Upper lobe of left lung (tissue), 6 donors: Measurements from ENCODE around the gene IFNA13. TPM values are rescaled to one million over a fixed set of nuclear protein-coding genes. Genes with fewer than 3 reads are reported as not detected.

Experiments used
- ATAC-seq, 2 donors: fragments of 200-7000 bp; cut with Tn5 transposase; one replicate each; pipeline ENCODE4 v1.9.1; 2022; ENCODE audit warnings: mild to moderate bottlenecking in 2 of 2, moderate library complexity in 2 of 2; ENCODE audit not compliant: low FRiP score in 2 of 2
- DNase-seq, 2 donors: peaks; one replicate each; pipeline ENCODE4 v3.0.0-alpha.2; 2019 to 2020
- H3K27ac ChIP-seq, 4 donors: fragments of 200-600 bp; sonication (generic); one replicate each; pipeline ENCODE4 v1.5.1; 2016 to 2019
- H3K27me3 ChIP-seq, 4 donors: fragments of 200-600 bp; sonication (generic); one replicate each; pipeline ENCODE4 v1.5.1; 2017 to 2019
- H3K36me3 ChIP-seq, 4 donors: fragments of 200-600 bp; sonication (generic); one replicate each; pipeline ENCODE4 v1.5.1; 2016 to 2019
- H3K4me1 ChIP-seq, 4 donors: fragments of 200-600 bp; sonication (generic); one replicate each; pipeline ENCODE4 v1.5.1; 2018 to 2019
- H3K4me3 ChIP-seq, 4 donors: fragments of 200-600 bp; sonication (generic); one replicate each; pipeline ENCODE4 v1.5.1; 2017 to 2019; ENCODE audit warnings: mild to moderate bottlenecking in 2 of 4, moderate library complexity in 1 of 4
- H3K9me3 ChIP-seq, 4 donors: fragments of 200-600 bp; sonication (generic); one replicate each; pipeline ENCODE4 v1.5.1; 2018 to 2019
- CTCF ChIP-seq, 6 experiments: fragments of 450-650 bp in 4 of 6; fragments of 200-600 bp in 2 of 6; sonication (generic) in 2 of 6; IDR thresholded peaks; one replicate each; pipeline ENCODE4 v1.5.1; 2016 to 2019; ENCODE audit warnings: antibody characterized with exemption in 6 of 6
- POLR2AphosphoS5 ChIP-seq, 2 donors: sonication (generic); formaldehyde crosslinking; IDR thresholded peaks; one replicate each; pipeline ENCODE4 v1.5.1; 2017; ENCODE audit warnings: antibody characterized with exemption in 2 of 2
- WGBS, 2 donors: methylation state at CpG; one replicate each; pipeline ENCODE4 v1.1.5; 2017 to 2018; 5-methylcytosine and 5-hydroxymethylcytosine counted together
- total RNA-seq, 6 donors: library from RNA; depleted of rRNA in 4 of 6; stranded (reverse); fragments of >200 nt in 4 of 6; gene quantifications; one replicate each; pipeline versions ENCODE4 v1.1.0 to v1.2.1, GENCODE V29; 2016 to 2021
- donor health status: DM: no; HTN: no; CAD: no; lungs with moderate emphysema.
- donor health status: DM: no; HTN: yes; CAD: no; lungs with severe emphysema.

IFNA13 gene
- total RNA-seq, 6 donors from 2014 or later, result not detected

GRCh38 chr9:21317956-21318923 lies 49.6 kb downstream of the IFNA13 start:
- Histone ChIP-seq H3K27me3 (no peaks in the 10 kb centered on the region), H3K9me3 (no peaks in the 10 kb centered on the region), H3K27ac (no peak overlapping the region), H3K36me3 (peaks cover 0 to 16% (median 8%) of the 10 kb centered on the region in 4 donors), H3K4me3 (no peak overlapping the region), H3K4me1 (peaks cover 0 to 5% (median 2%) of the 10 kb centered on the region in 4 donors)
- 20 to 24% methylated on average over 7 of the region's 7 CpGs for WGBS, 2 donors
- TF ChIP-seq POLR2AphosphoS5 (IDR thresholded peaks at IDR 0.05), result no peak
- TF ChIP-seq CTCF (IDR thresholded peaks at IDR 0.05), result peak in 5 of 6 experiments; percentile 50 to 63 (median 61)
- ATAC-seq, result peak in 1 of 2 donors; percentile 78
- no peak for DNase-seq

Other genes with a start within 250 kb of the IFNA13 start
- gene IFNW1, start 226.2 kb downstream of the IFNA13 start, total RNA-seq, result not detected
- not detected for gene IFNA21, start 201.4 kb downstream of the IFNA13 start, total RNA-seq
- 1 to 10 TPM in 1 of 6 donors, not detected in 5; 2.1 TPM for gene IFNA4, start 180.5 kb downstream of the IFNA13 start, total RNA-seq
- gene IFNA7, start 165.9 kb downstream of the IFNA13 start, total RNA-seq, result not detected
- not detected for gene IFNA10, start 160.9 kb downstream of the IFNA13 start, total RNA-seq
- not detected for gene IFNA16, start 150.7 kb downstream of the IFNA13 start, total RNA-seq
- gene IFNA17, start 139.8 kb downstream of the IFNA13 start, total RNA-seq, result not detected
- gene IFNA14, start 128.1 kb downstream of the IFNA13 start, total RNA-seq, result not detected
- gene IFNA5, start 62.7 kb downstream of the IFNA13 start, total RNA-seq, result under 1 TPM in 1 of 6 donors, not detected in 5; 0.23 TPM
- gene KLHL9, start 32.7 kb downstream of the IFNA13 start, total RNA-seq, result 10 to 100 TPM; 14.6 to 23.7 (median 19.5) TPM
- gene IFNA6, start 17.2 kb downstream of the IFNA13 start, total RNA-seq, result not detected
- gene IFNA2, start 17.3 kb upstream of the IFNA13 start, total RNA-seq, result not detected
- gene IFNA8, start 41.1 kb upstream of the IFNA13 start, total RNA-seq, result not detected
- gene IFNA1, start 72.4 kb upstream of the IFNA13 start, total RNA-seq, result under 1 TPM in 2 of 6 donors, not detected in 4; 0.26 to 0.30 TPM
- gene IFNE, start 114.3 kb upstream of the IFNA13 start, total RNA-seq, result not detected